ENCODE data around the gene TAS2R3.

GRCh38 chr7:141715018-141715417 lies 48.9 kb upstream of the TAS2R3 start:
- TF ChIP-seq CTCF (IDR thresholded peaks at IDR 0.05; ENCODE audit: low read depth, low read length, missing input control) (no peak), MAX (IDR thresholded peaks at IDR 0.05) (no peak), HNF4A (conservative IDR thresholded peaks at IDR 0.05) (no peak), GABPA (IDR thresholded peaks at IDR 0.05 in 1 of 2, conservative IDR thresholded peaks at IDR 0.05 in 1 of 2) (no peak), JUND (IDR thresholded peaks at IDR 0.05) (no peak), TAF1 (conservative IDR thresholded peaks at IDR 0.05) (no peak)
